GM15510 (cell line): ENCODE measurements around the gene HSD17B10.

Experiments
- POLR2A ChIP-seq: IDR thresholded peaks from 3 replicates; pipeline ENCODE4 v1.6.1; 2011; ENCODE audit warnings: borderline replicate concordance; ENCODE audit not compliant: insufficient read length; ENCODE audit errors: extremely low read depth

The HSD17B10 gene

GRCh38 chrX:53433651-53434639 is at the start of gene HSD17B10:
Gene HSD17B10, minus strand, starts transcription at chrX:53434370. Its CDS starts 25 bp downstream, at chrX:53434345.
- TF ChIP-seq POLR2A: peak; percentile 58

- no peak for TF ChIP-seq POLR2A
These were observed 49.2 kb upstream of the HSD17B10 start for GRCh38 chrX:53483416-53483815.

GRCh38 chrX:53481816-53482465 is 47.8 kb upstream of the HSD17B10 start:
- no peak for TF ChIP-seq POLR2A

- TF ChIP-seq POLR2A: no peak
These were observed 46.9 kb upstream of the HSD17B10 start for GRCh38 chrX:53481093-53481492.

- no peak for TF ChIP-seq POLR2A
These were observed 45.1 kb upstream of the HSD17B10 start for GRCh38 chrX:53479301-53479700.

- no peak for TF ChIP-seq POLR2A
These were observed 42.2 kb upstream of the HSD17B10 start for GRCh38 chrX:53476371-53476770.

- no peak for TF ChIP-seq POLR2A
These were observed 40.5 kb upstream of the HSD17B10 start for GRCh38 chrX:53474707-53475106.

GRCh38 chrX:53471346-53471745 is 37.2 kb upstream of the HSD17B10 start:
- no peak for TF ChIP-seq POLR2A

- TF ChIP-seq POLR2A: no peak
These were observed 23.9 kb upstream of the HSD17B10 start for GRCh38 chrX:53458082-53458481.

GRCh38 chrX:53456254-53456653 is 22.1 kb upstream of the HSD17B10 start:
- no peak for TF ChIP-seq POLR2A

GRCh38 chrX:53452812-53453211 is 18.6 kb upstream of the HSD17B10 start:
- no peak for TF ChIP-seq POLR2A

GRCh38 chrX:53449632-53450031 is 15.5 kb upstream of the HSD17B10 start:
- no peak for TF ChIP-seq POLR2A

- no peak for TF ChIP-seq POLR2A
These were observed 13.3 kb upstream of the HSD17B10 start for GRCh38 chrX:53447441-53447840.

GRCh38 chrX:53445977-53446376 is 11.8 kb upstream of the HSD17B10 start:
- TF ChIP-seq POLR2A: no peak

- TF ChIP-seq POLR2A: no peak
These were observed 8.1 kb upstream of the HSD17B10 start for GRCh38 chrX:53442322-53442631.
